HG02571 (cell line): ENCODE measurements around the gene TGM2.
"Not testable (repeated sequence)": the region's sequence is repeated elsewhere in the genome, so short reads cannot be mapped to it uniquely, and the experiment has no call there.

ENCODE experiments used
- ATAC-seq: cut with Tn5 transposase; IDR thresholded peaks from one replicate; pipeline ENCODE4 v1.9.1; 2021; ENCODE audit warnings: mild to moderate bottlenecking, moderate library complexity; ENCODE audit not compliant: unreplicated experiment

The TGM2 gene

GRCh38 chr20:38104285-38104684 is 60.8 kb downstream of the TGM2 start:
- no peak for ATAC-seq

- ATAC-seq: not testable (repeated sequence)
These were observed 62.9 kb downstream of the TGM2 start for GRCh38 chr20:38102206-38102605.

- ATAC-seq: no peak
These were observed 66.1 kb downstream of the TGM2 start for GRCh38 chr20:38098952-38099351.

- ATAC-seq: no peak
These were observed 69.9 kb downstream of the TGM2 start for GRCh38 chr20:38095017-38095686.

GRCh38 chr20:38094373-38094891 is 70.6 kb downstream of the TGM2 start:
- peak; percentile 54 for ATAC-seq

- ATAC-seq: no peak
These were observed 71.4 kb downstream of the TGM2 start for GRCh38 chr20:38093641-38094077.

- ATAC-seq: no peak
These were observed 72.2 kb downstream of the TGM2 start for GRCh38 chr20:38092915-38093314.

- ATAC-seq: no peak
These were observed 72.7 kb downstream of the TGM2 start for GRCh38 chr20:38092260-38092857.

GRCh38 chr20:38091441-38092216 is 73.4 kb downstream of the TGM2 start:
- ATAC-seq: no peak

GRCh38 chr20:38090061-38090460 is 75.0 kb downstream of the TGM2 start:
- no peak for ATAC-seq

GRCh38 chr20:38089500-38089899 is 75.6 kb downstream of the TGM2 start:
- ATAC-seq: no peak

- ATAC-seq: no peak
These were observed 80.0 kb downstream of the TGM2 start for GRCh38 chr20:38085026-38085425.

- ATAC-seq: no peak
These were observed 80.6 kb downstream of the TGM2 start for GRCh38 chr20:38084425-38084951.

- ATAC-seq: no peak
These were observed 81.6 kb downstream of the TGM2 start for GRCh38 chr20:38083338-38084048.

GRCh38 chr20:38082894-38083293 is 82.2 kb downstream of the TGM2 start:
- ATAC-seq: no peak

- ATAC-seq: no peak
These were observed 83.5 kb downstream of the TGM2 start for GRCh38 chr20:38081575-38081974.

- no peak for ATAC-seq
These were observed 85.7 kb downstream of the TGM2 start for GRCh38 chr20:38079353-38079752.

- no peak for ATAC-seq
These were observed 87.0 kb downstream of the TGM2 start for GRCh38 chr20:38078084-38078483.
